Measurements from ENCODE around the gene NRG3. TPM values are rescaled to one million over a fixed set of nuclear protein-coding genes. Genes with fewer than 3 reads are reported as not detected.

NRG3 gene
- 0.39 TPM for total RNA-seq

DNA sequence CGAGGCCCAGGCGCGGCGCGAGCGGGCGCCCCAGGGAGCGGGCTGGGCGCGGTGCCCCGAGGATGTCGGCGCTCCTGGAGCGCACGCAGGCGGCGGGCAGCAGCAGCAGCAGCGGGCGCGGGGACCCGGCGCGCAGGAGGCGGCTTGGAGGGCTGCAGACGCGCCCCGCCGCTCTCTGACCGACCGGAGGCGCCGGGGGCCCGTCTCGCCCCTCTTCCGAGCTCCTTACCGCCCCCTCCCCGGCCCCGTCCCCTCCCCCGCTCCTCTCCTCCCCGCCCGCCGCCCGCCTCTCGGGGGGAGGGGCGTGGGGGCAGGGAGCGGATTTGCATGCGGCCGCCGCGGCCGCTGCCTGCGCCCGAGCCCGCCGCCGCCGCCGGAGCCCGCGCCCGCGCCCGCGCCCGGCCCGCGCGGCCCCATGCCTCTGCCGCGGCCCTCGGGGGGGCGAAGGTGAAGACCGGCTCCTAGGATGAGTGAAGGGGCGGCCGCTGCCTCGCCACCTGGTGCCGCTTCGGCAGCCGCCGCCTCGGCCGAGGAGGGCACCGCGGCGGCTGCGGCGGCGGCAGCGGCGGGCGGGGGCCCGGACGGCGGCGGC, at the start of gene NRG3:
Gene NRG3 (plus strand): TSS at position 320 of the 592 bp plus-strand sequence.
- DNase-seq, result no peak

- DNase-seq, result no peak
Observed at GRCh38 chr10:81828251-81828650, 46.7 kb upstream of the NRG3 start.

DNA sequence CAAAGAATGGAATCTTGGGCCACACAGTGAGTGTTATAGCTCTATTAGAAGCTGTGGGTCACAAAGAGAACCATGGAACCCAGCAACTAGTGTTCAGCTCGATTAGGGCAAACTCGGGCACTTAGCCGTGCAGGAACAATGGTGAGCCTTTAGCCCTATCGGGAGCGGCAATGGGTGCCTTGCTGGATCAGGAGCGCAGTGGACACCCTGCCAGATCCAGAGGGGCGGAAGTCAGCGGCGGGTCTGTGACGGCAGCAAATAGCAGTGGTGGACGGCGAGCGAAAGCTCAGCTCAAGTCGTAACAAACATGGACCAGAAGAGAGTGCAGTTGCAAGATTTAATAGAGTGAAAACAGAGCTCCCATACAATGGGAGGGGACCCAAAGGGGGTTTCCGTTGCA, 43.9 kb upstream of the NRG3 start:
- no peak for DNase-seq

GRCh38 chr10:81838950-81839349, 36.0 kb upstream of the NRG3 start:
- DNase-seq, result no peak

GRCh38 chr10:81843042-81843441, 32.0 kb upstream of the NRG3 start:
- DNase-seq, result no peak

DNA sequence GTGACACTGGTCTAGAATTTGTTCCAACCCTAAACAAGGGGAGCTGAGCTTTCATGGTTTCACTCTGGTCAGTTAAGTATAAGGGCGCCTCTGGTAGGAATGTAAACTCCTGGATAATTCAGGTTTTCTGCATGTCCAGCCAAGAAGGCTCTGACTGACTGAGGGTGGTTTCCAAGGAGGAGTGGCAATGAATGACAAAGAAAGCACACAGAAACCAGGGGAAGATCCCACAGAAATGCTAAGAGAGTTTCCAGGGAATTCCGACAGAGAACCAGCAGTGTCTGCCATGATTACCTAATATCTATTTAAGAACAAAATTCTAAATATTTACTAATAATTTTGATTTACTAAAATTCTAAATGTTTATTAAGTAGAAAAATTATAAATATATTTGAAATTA, 27.3 kb upstream of the NRG3 start:
- no peak for DNase-seq

GRCh38 chr10:81848514-81848913, 26.5 kb upstream of the NRG3 start:
- no peak for DNase-seq

DNA sequence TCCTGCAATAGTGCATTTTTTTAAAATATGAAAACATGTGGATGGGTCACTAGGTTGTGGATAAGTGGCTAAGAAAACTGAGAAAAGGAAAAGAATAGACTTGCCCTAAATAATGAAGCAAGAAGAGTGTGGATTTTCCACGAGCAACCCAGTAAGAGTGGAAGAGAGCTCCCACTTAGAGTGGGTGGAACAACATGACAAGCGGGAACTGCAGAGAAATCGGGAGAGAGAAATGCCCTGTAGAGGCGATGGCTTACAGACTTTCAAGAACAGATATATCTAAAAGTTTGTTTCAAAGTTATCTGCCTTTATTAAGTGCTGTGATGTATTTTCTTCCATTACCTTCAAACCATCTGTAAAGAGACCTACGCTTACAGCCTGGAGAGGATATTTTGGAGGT, 26.1 kb upstream of the NRG3 start:
- no peak for DNase-seq

DNA sequence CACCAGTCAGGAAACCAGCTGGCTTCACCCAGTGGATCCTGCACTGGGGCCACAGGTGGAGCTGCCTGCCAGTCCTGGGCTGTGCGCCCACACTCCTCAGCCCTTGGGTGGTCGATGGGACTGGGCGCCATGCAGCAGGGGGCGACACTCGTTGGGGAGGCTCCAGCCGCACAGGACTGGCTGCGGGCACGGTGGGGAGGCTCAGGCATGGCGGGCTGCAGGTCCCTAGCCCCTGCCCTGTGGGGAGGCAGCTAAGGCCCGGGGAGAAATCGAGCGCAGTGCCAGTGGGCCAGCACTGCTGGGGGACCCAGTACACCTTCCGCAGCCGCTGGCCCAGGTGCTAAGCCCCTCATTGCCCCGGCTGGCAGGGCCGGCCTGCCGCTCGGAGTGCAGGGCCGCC, 12.4 kb upstream of the NRG3 start:
- DNase-seq, result no peak

DNA sequence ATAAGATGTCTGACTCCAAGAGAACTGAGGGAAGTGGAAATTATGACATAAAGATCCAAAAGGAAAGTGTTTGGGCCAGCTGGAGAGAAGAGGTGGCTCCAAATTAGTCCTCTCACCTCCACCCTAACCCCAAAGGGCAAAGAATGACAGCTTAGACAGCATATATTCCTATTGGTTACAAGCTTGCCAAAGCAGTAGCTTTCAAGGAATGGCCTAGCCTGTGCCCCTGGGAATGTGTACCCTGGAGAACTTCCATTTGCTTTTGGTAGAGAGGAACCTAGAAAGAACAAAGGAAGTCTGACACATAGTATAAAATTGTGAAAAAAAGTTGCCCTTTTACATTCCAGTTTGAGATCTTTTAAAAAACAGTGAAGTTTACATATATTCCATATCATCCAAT, 11.2 kb upstream of the NRG3 start:
- no peak for DNase-seq

GRCh38 chr10:81865581-81865980, 9.4 kb upstream of the NRG3 start:
- no peak for DNase-seq

DNA sequence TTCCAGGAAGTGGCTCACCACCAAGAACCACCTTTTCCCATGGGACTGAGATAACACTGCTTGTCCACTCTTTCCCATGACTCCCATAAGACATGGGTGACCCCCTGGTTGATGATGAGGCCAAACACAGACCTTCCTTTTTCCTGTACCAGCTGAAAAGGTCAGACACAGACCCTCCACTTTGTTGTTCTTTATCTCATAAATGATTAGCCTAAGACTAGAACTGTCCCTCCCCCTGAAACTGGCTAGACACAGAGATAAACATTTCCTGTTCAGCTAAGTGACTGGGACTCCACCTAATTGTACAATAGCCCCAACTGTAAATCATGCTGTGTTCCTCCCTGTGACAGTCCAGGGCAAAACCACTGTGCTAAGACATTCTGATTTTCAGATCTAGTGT, 8.2 kb upstream of the NRG3 start:
- DNase-seq, result no peak

DNA sequence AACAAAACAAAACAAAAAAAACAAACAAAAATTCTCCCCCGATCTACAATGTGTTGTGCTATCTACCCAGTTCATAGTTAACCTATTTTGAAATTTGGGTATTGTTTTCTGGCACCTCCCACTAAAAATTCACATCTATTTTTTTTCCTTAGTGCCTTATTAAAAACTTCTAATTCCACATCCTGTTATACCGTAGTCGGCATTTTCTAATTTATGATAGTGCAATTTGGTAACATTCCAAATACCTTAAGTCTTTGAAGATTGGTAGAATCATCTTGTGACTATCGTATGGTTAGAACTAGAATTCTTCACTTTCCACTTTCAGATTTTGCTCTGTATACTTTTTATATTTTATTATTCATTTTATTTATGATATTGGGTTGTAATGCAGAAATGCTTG, 4.5 kb upstream of the NRG3 start:
- no peak for DNase-seq

GRCh38 chr10:81871558-81871957, 3.4 kb upstream of the NRG3 start:
- no peak for DNase-seq

DNA sequence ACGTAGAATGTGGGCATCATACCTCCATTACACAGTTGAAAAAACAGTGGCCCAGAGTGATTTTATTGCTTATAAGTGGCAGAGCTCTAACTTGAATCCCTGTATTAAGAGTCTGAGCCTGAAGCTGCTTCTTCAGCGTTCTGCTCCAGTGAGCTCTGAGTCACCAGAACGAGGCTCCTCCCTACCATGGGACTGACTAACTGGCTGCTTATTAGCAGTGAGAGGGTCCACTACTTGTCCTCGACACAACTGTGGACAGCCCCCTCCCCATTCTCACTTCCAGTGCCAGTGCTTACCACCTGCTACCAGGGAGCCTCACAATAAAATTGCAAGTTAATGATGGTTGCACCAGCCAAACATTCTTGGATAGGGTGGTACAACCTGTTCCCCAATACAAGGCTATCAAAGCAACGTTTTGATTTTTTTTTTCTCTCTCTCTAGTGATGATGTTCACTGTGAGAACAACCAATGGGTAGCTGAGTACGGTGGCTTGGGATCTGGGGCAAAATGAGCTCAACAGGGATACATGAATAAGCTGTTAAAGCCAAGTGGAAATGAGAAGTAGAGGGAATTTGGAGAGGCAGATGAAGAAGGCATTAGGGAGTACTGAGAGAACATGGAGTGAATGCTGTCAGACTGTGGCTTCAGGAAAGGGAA, 2.7 kb upstream of the NRG3 start:
- DNase-seq, result no peak

DNA sequence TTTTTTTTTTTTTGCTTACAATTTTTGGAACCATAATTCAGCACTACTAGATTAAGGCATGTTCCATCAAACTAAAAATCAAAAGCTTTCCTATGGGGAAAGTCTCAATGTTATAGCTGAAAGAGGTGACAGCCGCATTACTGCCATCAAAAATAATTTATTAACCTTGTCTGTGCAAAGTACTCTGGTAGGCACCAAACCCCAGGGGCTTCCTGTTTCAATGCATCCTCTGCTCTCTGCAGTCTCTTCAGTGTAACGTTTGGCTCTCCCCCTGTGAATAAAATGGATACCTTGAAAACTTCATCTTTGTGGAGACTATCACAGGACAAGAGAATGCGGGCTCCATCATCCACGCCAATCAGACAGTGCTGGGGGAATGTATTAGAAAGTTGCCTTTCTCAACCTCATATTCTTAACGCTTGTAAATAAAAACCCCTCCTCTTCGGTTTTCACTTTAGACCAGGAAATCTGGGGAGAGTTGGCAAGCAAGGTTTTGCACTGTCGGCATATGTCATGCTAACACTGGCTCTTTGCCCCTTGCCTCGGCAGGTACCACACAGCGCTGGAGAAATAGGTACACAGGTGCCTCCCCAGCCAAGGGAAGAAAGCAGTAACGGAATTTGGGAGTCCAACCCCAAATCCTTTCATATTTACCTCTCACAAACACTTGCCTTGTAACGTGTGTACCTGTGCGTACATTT, 1.6 kb upstream of the NRG3 start:
- DNase-seq, result no peak

- DNase-seq, result peak; percentile 6
Observed at GRCh38 chr10:81873932-81874816, 820 bp upstream of the NRG3 start.

- DNase-seq, result no peak
Observed at GRCh38 chr10:81875467-81876252, 666 bp downstream of the NRG3 start.

GRCh38 chr10:81876253-81877077, 1.5 kb downstream of the NRG3 start:
- DNase-seq, result no peak

GRCh38 chr10:81877596-81877995, 2.6 kb downstream of the NRG3 start:
- no peak for DNase-seq

DNA sequence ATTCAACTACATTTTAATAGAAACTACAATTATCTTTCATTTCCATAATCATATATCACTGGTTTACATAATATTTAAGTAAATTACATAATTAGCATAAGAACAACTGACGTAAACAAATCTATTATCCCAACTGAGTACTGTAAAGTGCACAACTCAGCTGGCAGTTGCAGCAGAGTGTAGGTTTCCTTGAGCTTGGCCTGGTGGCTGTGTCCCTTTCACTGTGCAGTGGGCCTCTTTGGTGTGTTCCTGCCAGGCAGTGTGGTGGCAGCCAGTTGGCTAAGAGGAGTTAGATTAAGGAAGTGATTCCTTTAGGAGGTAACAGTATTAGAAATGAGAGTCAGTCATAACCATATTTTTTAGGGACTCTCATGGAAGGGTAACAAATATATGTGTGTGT, 7.0 kb downstream of the NRG3 start:
- no peak for DNase-seq

Measured in skin of body (tissue), 2 donors.